Activated naive CD8-positive, alpha-beta T cell treated with anti-CD3 and anti-CD28 coated beads, Interleukin-2, amount 50 U/mL, for 24 hours (primary cell): ENCODE data around the gene SPACA4.
"Not testable (repeated sequence)": the region's sequence is repeated elsewhere in the genome, so short reads cannot be mapped to it uniquely, and the experiment has no call there.

ENCODE experiments used
- ATAC-seq: fragments of 150-1000 bp; cut with Tn5 transposase; one replicate; pipeline ENCODE4 v1.10.0; 2021
- DNase-seq: peaks from one replicate; pipeline ENCODE4 v3.0.0; 2021
- H3K27ac Mint-ChIP-seq: one replicate; pipeline ENCODE4 v1.8.0; 2021; ENCODE audit warnings: mild to moderate bottlenecking, mixed read lengths
- H3K27me3 Mint-ChIP-seq: one replicate; pipeline ENCODE4 v1.8.0; 2021; ENCODE audit warnings: mixed read lengths
- H3K36me3 Mint-ChIP-seq: one replicate; pipeline ENCODE4 v1.8.0; 2021; ENCODE audit warnings: low read depth, mixed read lengths
- H3K4me1 Mint-ChIP-seq: one replicate; pipeline ENCODE4 v1.8.0; 2021; ENCODE audit warnings: mixed read lengths
- H3K4me3 Mint-ChIP-seq: one replicate; pipeline ENCODE4 v1.8.0; 2021; ENCODE audit warnings: mild to moderate bottlenecking, moderate library complexity, mixed read lengths
- H3K9me3 Mint-ChIP-seq: one replicate; pipeline ENCODE4 v1.8.0; 2021; ENCODE audit warnings: mixed read lengths

Gene SPACA4

DNA sequence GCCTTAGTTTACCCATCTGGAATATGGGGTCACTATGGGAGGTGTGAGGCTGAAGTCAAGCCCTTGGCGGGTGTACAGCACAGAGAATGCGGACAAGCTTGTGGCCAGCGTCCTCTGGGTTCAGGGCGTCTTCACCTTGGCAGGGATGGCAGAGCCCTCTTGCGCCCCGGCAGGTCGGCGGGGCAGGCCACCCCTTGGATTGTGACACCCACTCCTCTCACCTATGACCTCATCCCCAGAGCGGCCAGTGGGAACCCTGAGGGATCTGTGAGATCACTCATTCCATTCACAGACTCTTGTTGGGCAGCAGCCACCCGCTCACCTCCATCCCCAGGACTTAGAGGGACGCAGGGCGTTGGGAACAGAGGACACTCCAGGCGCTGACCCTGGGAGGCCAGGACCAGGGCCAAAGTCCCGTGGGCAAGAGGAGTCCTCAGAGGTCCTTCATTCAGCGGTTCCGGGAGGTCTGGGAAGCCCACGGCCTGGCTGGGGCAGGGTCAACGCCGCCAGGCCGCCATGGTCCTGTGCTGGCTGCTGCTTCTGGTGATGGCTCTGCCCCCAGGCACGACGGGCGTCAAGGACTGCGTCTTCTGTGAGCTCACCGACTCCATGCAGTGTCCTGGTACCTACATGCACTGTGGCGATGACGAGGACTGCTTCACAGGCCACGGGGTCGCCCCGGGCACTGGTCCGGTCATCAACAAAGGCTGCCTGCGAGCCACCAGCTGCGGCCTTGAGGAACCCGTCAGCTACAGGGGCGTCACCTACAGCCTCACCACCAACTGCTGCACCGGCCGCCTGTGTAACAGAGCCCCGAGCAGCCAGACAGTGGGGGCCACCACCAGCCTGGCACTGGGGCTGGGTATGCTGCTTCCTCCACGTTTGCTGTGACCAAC lies at the start of gene SPACA4:
Gene SPACA4, plus strand, starts transcription at position 280 of the 896 bp plus-strand sequence. Its CDS starts 237 bp downstream, at position 517.
- H3K36me3 Mint-ChIP-seq = no peaks in the 10 kb centered on the region
- peaks cover 2% of the 10 kb centered on the region for H3K4me1 Mint-ChIP-seq
- ATAC-seq = no peak
- no peak for DNase-seq
- no peak within 1 kb of the TSS for H3K4me3 Mint-ChIP-seq
- no peaks in the 10 kb centered on the region for H3K27me3 Mint-ChIP-seq
- H3K9me3 Mint-ChIP-seq = no peaks in the 10 kb centered on the region
- H3K27ac Mint-ChIP-seq = no peak within 1 kb of the TSS

DNA sequence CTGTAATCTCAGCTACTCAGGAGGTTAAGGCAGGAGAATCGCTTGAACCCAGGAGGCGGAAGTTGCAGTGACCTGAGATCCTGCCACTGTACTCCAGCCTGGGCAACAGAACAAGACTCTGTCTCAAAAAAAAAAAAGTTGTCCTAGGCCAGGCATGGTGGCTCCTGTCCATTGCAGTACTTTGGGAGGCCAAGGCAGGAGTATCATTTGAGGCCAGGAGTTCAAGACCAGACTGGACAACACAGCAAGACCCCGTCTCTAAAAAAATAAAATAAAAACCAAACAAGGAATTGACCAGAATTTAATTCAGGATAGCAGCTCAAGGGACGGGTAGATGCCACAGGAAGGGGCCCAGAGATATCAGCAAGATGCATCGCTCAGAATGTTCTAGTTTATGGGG lies 49.7 kb upstream of the SPACA4 start:
- Mint-ChIP-seq H3K27ac (no peak overlapping the region), H3K9me3 (no peaks in the 10 kb centered on the region), H3K4me1 (no peaks in the 10 kb centered on the region), H3K27me3 (peaks cover 20% of the 10 kb centered on the region), H3K4me3 (no peak overlapping the region), H3K36me3 (no peaks in the 10 kb centered on the region)
- ATAC-seq = no peak
- DNase-seq = no peak

DNA sequence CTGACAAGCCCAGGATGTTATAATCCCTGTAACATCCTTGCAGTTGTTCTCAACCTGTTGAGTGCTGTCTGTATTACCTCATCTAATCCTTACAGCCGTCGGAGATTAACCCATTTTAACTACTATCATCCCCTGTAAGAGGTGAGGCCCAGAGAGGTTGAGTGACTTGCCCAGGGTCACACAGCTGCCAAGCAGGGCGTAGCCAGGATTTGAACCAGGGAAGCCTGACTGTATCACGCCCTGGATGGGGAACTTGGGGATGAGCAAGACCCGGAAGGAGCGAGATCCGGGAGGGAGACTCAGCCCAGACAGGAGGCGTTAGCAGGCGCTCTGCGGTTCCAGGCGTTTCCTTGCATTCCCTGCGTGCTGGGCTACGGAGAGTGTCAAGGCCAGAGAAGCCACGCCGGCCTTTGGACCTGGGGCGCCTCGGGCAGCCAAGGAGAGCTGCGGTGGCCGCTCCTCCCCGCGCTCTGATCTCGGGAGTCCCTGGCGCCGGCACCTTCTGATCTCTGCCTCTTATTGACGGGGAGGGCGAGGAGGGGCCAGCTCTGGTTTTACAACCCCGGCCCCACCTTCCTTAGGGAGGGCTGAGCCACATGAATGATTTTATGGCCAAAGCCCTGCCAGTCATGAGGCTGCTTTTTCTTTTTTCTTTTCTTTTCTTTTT lies 48.4 kb upstream of the SPACA4 start:
- DNase-seq = no peak
- no peak for ATAC-seq
- no peaks in the 10 kb centered on the region for H3K9me3 Mint-ChIP-seq
- H3K4me1 Mint-ChIP-seq = no peaks in the 10 kb centered on the region
- H3K27ac Mint-ChIP-seq = no peak overlapping the region
- H3K27me3 Mint-ChIP-seq = peaks cover 20% of the 10 kb centered on the region
- no peak overlapping the region for H3K4me3 Mint-ChIP-seq
- no peaks in the 10 kb centered on the region for H3K36me3 Mint-ChIP-seq

- ATAC-seq (no peak), DNase-seq (no peak)
- Mint-ChIP-seq H3K4me1 (no peaks in the 10 kb centered on the region), H3K9me3 (no peaks in the 10 kb centered on the region), H3K4me3 (no peak overlapping the region), H3K27ac (no peak overlapping the region), H3K36me3 (no peaks in the 10 kb centered on the region), H3K27me3 (peaks cover 18% of the 10 kb centered on the region)
Measured at GRCh38 chr19:48560095-48560530, 46.4 kb upstream of the SPACA4 start.

DNA sequence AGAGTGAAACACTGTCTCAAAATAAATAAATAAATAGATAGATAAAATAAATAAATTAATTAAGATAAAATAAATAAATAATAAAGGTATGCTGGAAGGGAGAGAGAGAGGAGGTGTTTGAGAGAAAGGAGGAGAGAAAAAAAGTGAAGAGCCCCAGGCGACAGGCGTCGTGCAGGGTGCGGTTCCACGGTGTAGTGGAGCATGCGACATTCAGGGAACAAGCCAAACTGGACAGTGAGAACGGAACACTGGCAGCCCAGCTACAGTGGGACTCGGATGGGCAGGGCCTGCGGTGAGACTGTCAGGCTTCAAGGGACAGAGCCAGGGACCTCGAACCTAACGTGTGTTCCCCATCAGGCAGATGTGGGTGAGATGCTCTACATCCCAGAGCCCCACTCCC lies 45.1 kb upstream of the SPACA4 start:
- Mint-ChIP-seq H3K36me3 (no peaks in the 10 kb centered on the region), H3K4me3 (no peak overlapping the region), H3K27me3 (peaks cover 11% of the 10 kb centered on the region), H3K27ac (no peak overlapping the region), H3K9me3 (no peaks in the 10 kb centered on the region), H3K4me1 (no peaks in the 10 kb centered on the region)
- DNase-seq = no peak
- no peak for ATAC-seq

- no peak for DNase-seq
- ATAC-seq = no peak
- Mint-ChIP-seq H3K27ac (no peak overlapping the region), H3K27me3 (peaks cover 8% of the 10 kb centered on the region), H3K4me1 (no peaks in the 10 kb centered on the region), H3K9me3 (no peaks in the 10 kb centered on the region), H3K36me3 (no peaks in the 10 kb centered on the region), H3K4me3 (no peak overlapping the region)
Measured at GRCh38 chr19:48565090-48565489, 41.5 kb upstream of the SPACA4 start.

DNA sequence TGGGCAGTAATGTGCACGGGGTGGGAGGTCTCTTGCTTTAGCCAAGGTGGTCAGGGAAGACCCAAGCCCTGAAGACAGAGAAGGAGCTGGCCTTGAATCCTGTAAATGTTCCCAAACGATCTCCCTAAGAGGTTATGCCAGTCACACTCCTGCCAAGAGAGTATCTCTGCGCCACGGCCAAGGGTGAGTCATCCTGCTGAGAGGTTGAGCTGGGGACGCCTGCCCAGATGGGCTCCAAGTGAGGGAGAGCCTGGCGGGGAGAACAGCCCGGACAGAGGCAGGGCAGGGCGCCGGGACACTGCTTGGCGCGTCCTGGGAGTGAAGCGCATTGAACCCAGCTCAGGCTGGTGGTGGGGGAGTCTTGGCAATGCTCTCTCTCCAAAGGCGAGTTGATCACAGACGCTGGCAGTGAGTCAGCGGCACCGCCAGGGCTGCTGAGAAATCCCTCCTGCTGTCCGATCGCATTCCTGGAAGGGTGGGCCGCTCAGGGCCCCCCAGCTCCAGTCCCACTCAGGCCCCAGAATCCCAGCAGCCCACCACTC lies 38.1 kb upstream of the SPACA4 start:
- no peaks in the 10 kb centered on the region for H3K4me1 Mint-ChIP-seq
- no peak overlapping the region for H3K27ac Mint-ChIP-seq
- ATAC-seq (no peak), DNase-seq (no peak)
- peaks cover 11% of the 10 kb centered on the region for H3K27me3 Mint-ChIP-seq
- no peak overlapping the region for H3K4me3 Mint-ChIP-seq
- no peaks in the 10 kb centered on the region for H3K36me3 Mint-ChIP-seq
- H3K9me3 Mint-ChIP-seq = no peaks in the 10 kb centered on the region

- no peaks in the 10 kb centered on the region for H3K4me1 Mint-ChIP-seq
- DNase-seq (no peak), ATAC-seq (no peak)
- no peak overlapping the region for H3K4me3 Mint-ChIP-seq
- H3K36me3 Mint-ChIP-seq = no peaks in the 10 kb centered on the region
- H3K27me3 Mint-ChIP-seq = peaks cover 11% of the 10 kb centered on the region
- no peak overlapping the region for H3K27ac Mint-ChIP-seq
- no peaks in the 10 kb centered on the region for H3K9me3 Mint-ChIP-seq
Measured at GRCh38 chr19:48569814-48570213, 36.7 kb upstream of the SPACA4 start.

DNA sequence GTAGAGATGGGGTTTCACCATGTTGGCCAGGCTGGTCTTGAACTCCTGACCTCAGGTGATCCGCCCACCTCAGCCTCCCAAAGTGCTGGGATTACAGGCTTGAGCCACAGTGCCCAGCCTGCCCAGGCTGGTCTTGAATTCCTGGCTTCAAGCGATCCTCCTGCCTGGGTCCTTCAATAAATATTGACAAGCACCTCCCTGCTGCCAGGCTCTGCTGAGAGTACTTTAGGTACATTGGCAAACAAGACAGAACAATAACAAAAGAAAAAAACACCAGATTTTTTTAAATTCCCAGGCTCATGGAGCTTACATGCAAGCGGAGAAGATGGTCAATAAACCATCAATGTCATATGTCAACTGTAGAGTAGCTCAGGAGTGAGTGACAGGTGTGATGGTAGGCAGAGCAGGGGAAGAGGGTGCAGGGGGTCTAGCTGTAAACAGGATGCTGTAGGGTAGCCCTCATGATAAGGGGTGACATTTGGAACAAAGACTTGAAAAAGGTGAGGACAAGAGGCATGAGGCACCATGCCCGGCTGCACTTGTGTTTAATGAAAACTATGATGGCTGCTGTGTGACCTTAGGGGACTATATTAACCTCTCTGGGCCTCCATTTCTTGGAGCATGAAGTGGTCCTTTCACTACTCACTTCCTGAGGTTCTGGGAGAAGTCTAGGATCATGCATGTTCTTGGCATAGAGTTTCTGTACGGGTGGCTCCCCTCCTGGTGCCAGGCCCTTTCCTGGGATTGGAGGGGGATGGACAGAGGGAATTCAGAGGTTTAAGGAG lies 35.0 kb upstream of the SPACA4 start:
- H3K27ac Mint-ChIP-seq = no peak overlapping the region
- H3K36me3 Mint-ChIP-seq = no peaks in the 10 kb centered on the region
- no peaks in the 10 kb centered on the region for H3K9me3 Mint-ChIP-seq
- DNase-seq (no peak), ATAC-seq (no peak)
- H3K27me3 Mint-ChIP-seq = peaks cover 11% of the 10 kb centered on the region
- no peaks in the 10 kb centered on the region for H3K4me1 Mint-ChIP-seq
- H3K4me3 Mint-ChIP-seq = no peak overlapping the region

DNA sequence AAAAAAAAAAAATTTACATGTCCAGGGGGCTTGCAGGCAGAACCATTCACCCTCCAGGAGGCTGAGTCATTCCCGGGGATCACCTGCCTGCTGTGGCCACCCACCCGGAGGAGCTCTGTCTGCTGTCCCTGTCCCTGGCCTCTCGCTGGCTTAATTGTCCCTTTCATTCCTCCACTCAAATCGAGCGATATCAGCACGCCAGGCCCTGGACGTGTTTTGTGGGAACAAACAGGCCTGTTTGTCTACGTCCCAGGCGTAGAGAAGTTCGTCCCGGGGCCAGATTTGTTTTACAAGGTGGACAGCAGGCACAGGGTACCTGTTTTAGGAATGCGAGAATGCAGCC lies 33.4 kb upstream of the SPACA4 start:
- ATAC-seq (no peak), DNase-seq (no peak)
- Mint-ChIP-seq H3K4me1 (no peaks in the 10 kb centered on the region), H3K36me3 (no peaks in the 10 kb centered on the region), H3K4me3 (no peak overlapping the region), H3K9me3 (no peaks in the 10 kb centered on the region), H3K27ac (no peak overlapping the region), H3K27me3 (peaks cover 4% of the 10 kb centered on the region)

DNA sequence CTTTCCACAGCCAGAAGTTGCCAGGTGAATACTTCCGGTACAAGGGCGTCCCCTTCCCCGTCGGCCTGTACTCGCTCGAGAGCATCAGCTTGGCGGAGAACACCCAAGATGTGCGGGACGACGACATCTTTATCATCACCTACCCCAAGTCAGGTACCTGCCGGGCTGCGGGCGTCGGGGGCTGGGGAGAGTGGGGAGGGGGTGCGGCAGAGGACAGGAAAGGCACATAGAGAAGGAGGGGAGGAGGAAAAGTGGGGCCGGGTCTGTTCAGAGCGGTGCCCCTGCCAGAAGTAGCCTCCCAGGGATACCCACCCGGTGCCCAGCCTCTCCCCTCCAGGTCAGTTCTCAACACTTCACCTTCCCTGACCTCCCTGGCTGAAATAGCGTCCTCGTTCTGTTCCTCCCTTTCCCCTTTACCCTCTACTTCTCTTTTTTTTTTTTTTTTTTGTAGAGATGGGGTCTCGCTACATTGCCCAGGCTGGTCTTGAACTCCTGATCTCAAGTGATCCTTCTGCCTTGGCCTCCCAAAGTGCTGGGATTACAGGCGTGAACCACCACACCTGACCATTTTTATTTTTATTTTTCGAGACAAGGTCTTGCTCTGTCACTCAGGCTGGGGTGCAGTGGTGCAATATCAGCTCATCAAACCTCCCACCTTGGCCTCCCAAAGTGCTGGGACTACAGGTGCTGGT lies 30.5 kb upstream of the SPACA4 start:
- no peak overlapping the region for H3K27ac Mint-ChIP-seq
- H3K27me3 Mint-ChIP-seq = no peaks in the 10 kb centered on the region
- no peaks in the 10 kb centered on the region for H3K36me3 Mint-ChIP-seq
- H3K4me3 Mint-ChIP-seq = no peak overlapping the region
- DNase-seq (no peak), ATAC-seq (no peak)
- H3K4me1 Mint-ChIP-seq = no peaks in the 10 kb centered on the region
- no peaks in the 10 kb centered on the region for H3K9me3 Mint-ChIP-seq

GRCh38 chr19:48577908-48578307 lies 28.6 kb upstream of the SPACA4 start:
- not testable (repeated sequence) for ATAC-seq, H3K36me3 Mint-ChIP-seq, H3K4me1 Mint-ChIP-seq, H3K4me3 Mint-ChIP-seq, DNase-seq, H3K9me3 Mint-ChIP-seq, H3K27ac Mint-ChIP-seq, H3K27me3 Mint-ChIP-seq

DNA sequence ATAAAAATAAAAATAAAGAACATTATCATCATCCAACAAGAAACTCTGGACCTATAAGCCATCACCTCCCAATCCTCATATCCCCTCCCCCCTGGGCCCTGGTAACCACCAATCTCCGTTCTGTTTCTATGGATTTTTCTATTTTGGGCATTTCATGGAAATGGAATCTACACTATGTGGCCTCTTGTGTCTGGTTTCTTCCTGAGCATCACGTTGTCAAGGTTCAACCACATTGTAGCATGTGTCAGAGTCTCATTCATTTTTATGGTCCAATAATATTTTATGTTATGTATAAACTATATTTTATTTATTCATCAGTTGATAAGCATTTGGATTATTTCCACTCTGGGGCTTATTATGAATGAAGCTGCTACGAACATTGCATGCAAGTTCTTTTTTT lies 27.7 kb upstream of the SPACA4 start:
- Mint-ChIP-seq H3K36me3 (no peaks in the 10 kb centered on the region), H3K9me3 (no peaks in the 10 kb centered on the region), H3K27ac (no peak overlapping the region), H3K4me3 (no peak overlapping the region), H3K27me3 (no peaks in the 10 kb centered on the region), H3K4me1 (no peaks in the 10 kb centered on the region)
- no peak for DNase-seq
- no peak for ATAC-seq

DNA sequence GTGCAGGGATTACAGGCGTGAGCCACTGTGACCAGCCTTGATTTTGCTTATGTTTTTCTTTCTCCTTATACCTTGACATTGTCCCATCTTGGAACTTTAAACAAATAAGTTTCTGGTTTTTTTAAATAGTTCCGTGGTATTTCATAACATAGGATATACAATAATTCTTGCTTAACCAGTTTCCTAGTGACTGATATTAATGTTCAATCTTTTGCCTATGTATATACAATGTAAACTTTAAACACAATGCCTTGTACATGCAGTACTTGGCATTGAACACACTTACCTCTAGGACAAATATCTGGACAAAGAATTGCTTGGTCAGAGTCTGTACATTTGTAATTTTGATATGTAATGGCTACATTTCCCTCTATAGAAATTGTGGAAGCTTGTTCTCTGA lies 24.4 kb upstream of the SPACA4 start:
- DNase-seq (no peak), ATAC-seq (no peak)

More for the DNA sequence above, 24.4 kb upstream of the SPACA4 start:
- Mint-ChIP-seq H3K4me1 (peaks cover 2% of the 10 kb centered on the region), H3K9me3 (no peaks in the 10 kb centered on the region), H3K36me3 (no peaks in the 10 kb centered on the region), H3K27ac (no peak overlapping the region), H3K27me3 (peaks cover 5% of the 10 kb centered on the region), H3K4me3 (no peak overlapping the region)
